GM23248 (cell line): Measurements from ENCODE around the gene OR7C1. TPM values are rescaled to one million over a fixed set of nuclear protein-coding genes. Genes with fewer than 3 reads are reported as not detected.

Experiments
- DNase-seq: peaks from one replicate; pipeline ENCODE4 v3.0.0-alpha.2; 2015
- H2AFZ ChIP-seq: fragments of 200-600 bp; sonication (generic); 2 replicates; pipeline ENCODE4 v1.6.1; 2016; ENCODE audit warnings: antibody characterized with exemption
- H3F3A ChIP-seq: fragments of 200-600 bp; sonication (generic); 2 replicates; pipeline ENCODE4 v1.6.1; 2016; ENCODE audit warnings: mild to moderate bottlenecking, antibody characterized with exemption, mixed run types; ENCODE audit not compliant: insufficient read depth
- H3K27ac ChIP-seq: fragments of 200-600 bp; sonication (generic); 2 replicates; pipeline ENCODE4 v1.5.1; 2016; ENCODE audit warnings: mild to moderate bottlenecking
- H3K27me3 ChIP-seq: fragments of 200-600 bp; sonication (generic); replicated peaks from 2 replicates; pipeline ENCODE4 v1.6.1; 2016; ENCODE audit warnings: mild to moderate bottlenecking; ENCODE audit not compliant: insufficient read depth
- H3K36me3 ChIP-seq: fragments of 200-600 bp; sonication (generic); 2 replicates; pipeline ENCODE4 v1.6.1; 2016; ENCODE audit warnings: low read depth, mild to moderate bottlenecking
- H3K4me1 ChIP-seq: fragments of 200-600 bp; sonication (generic); 2 replicates; pipeline ENCODE4 v1.6.1; 2016; ENCODE audit warnings: mild to moderate bottlenecking; ENCODE audit not compliant: insufficient read depth
- H3K4me2 ChIP-seq: fragments of 200-600 bp; sonication (generic); one replicate; pipeline ENCODE4 v1.6.1; 2016; ENCODE audit warnings: mild to moderate bottlenecking; ENCODE audit not compliant: unreplicated experiment
- H3K4me3 ChIP-seq: fragments of 200-600 bp; sonication (generic); 2 replicates; pipeline ENCODE4 v1.5.1; 2016; ENCODE audit warnings: mild to moderate bottlenecking
- H3K79me2 ChIP-seq: fragments of 200-600 bp; sonication (generic); 2 replicates; pipeline ENCODE4 v1.6.1; 2016; ENCODE audit warnings: mild to moderate bottlenecking; ENCODE audit not compliant: insufficient read depth
- H3K9ac ChIP-seq: fragments of 200-600 bp; sonication (generic); 2 replicates; pipeline ENCODE4 v1.6.1; 2016; ENCODE audit warnings: mild to moderate bottlenecking
- H3K9me2 ChIP-seq: fragments of 200-600 bp; sonication (generic); 2 replicates; pipeline ENCODE4 v1.6.1; 2016; ENCODE audit warnings: mixed run types, mild to moderate bottlenecking, moderate library complexity; ENCODE audit not compliant: insufficient read depth
- H3K9me3 ChIP-seq: fragments of 200-600 bp; sonication (generic); one replicate; pipeline ENCODE4 v1.6.1; 2017; ENCODE audit warnings: low read depth
- H4K20me1 ChIP-seq: fragments of 200-600 bp; sonication (generic); 2 replicates; pipeline ENCODE4 v1.6.0; 2016; ENCODE audit not compliant: insufficient read depth
- EZH2 ChIP-seq: fragments of 200-600 bp; sonication (generic); IDR thresholded peaks from 2 replicates; pipeline ENCODE4 v1.6.1; 2018; ENCODE audit warnings: antibody characterized with exemption, mild to moderate bottlenecking; ENCODE audit not compliant: insufficient read depth, poor library complexity, severe bottlenecking
- EZH2phosphoT487 ChIP-seq: fragments of 200-600 bp; sonication (generic); IDR thresholded peaks from 2 replicates; pipeline ENCODE4 v1.6.1; 2018; ENCODE audit warnings: antibody characterized with exemption, moderate library complexity, mild to moderate bottlenecking, low read depth; ENCODE audit not compliant: insufficient read depth
- WGBS, 2 experiments: methylation state at CpG; one replicate each; pipeline ENCODE4 v1.1.6; 2015 to 2017; ENCODE audit warnings: low lambda C conversion rate in 2 of 2, low coverage in 1 of 2; ENCODE audit errors: missing lambda C conversion rate in 2 of 2; 5-methylcytosine and 5-hydroxymethylcytosine counted together
- in situ Hi-C: fragments of 300-500 bp; cut with MboI; formaldehyde crosslinking; loops from 2 replicates; pipeline ENCODE4 v1.15.0; 2020
- polyA plus RNA-seq: library from polyadenylated mRNA; unstranded; fragments of >200 nt; fragmentation: Nextera tagmentation; extraction: Ambion mirVana; gene quantifications from 2 replicates; pipeline ENCODE4 v1.2.1, GENCODE V29; 2016
- total RNA-seq: library from RNA; depleted of rRNA; stranded (reverse); fragments of >200 nt; shearing (Covaris generic); gene quantifications from 2 replicates; pipeline ENCODE4 v1.2.3, GENCODE V29; 2014

The OR7C1 gene
- total and polyA plus RNA-seq, 2 experiments from 2014 or later, result not detected

DNA sequence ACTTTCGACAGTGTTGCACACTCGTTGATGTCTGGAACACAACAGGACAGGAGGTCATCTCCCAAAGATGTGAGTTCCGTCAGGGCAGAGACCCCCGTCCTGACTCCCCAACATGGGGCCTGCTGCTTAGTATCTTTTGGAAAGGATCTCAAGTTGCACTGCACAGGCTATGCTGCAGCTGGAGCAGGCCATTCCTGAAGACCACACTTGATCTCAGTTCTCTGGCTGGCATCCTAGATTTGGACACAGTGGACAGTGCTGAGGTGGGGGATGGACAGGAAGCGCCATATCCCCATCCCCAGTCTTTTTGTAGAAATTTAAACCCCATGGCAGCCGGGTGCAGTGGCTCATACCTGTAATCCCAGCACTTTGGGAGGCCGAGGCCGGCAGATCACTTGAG, 62.5 kb downstream of the OR7C1 start:
- no peak overlapping the region for H3K9ac ChIP-seq
- H3F3A ChIP-seq, result no peaks in the 10 kb centered on the region
- no peaks in the 10 kb centered on the region; the same call in 1 of the 2 replicates for H3K27me3 ChIP-seq
- no peak overlapping the region for H3K27ac ChIP-seq
- no peaks in the 10 kb centered on the region for H3K36me3 ChIP-seq
- no peak overlapping the region for H3K4me2 ChIP-seq
- no peak for TF ChIP-seq EZH2
- no peak for TF ChIP-seq EZH2phosphoT487
- no peaks in the 10 kb centered on the region for H4K20me1 ChIP-seq
- in situ Hi-C loops, result no loop called here
- H3K9me2 ChIP-seq, result no peaks in the 10 kb centered on the region
- no peaks in the 10 kb centered on the region for H3K4me1 ChIP-seq
- whole genome bisulfite sequencing, 2 experiments, result 39 to 49% methylated on average over 8 of the region's 8 CpGs
- H3K79me2 ChIP-seq, result no peaks in the 10 kb centered on the region
- H3K4me3 ChIP-seq, result no peak overlapping the region
- no peaks in the 10 kb centered on the region for H3K9me3 ChIP-seq
- H2AFZ ChIP-seq, result no peak overlapping the region
- no peak for DNase-seq

DNA sequence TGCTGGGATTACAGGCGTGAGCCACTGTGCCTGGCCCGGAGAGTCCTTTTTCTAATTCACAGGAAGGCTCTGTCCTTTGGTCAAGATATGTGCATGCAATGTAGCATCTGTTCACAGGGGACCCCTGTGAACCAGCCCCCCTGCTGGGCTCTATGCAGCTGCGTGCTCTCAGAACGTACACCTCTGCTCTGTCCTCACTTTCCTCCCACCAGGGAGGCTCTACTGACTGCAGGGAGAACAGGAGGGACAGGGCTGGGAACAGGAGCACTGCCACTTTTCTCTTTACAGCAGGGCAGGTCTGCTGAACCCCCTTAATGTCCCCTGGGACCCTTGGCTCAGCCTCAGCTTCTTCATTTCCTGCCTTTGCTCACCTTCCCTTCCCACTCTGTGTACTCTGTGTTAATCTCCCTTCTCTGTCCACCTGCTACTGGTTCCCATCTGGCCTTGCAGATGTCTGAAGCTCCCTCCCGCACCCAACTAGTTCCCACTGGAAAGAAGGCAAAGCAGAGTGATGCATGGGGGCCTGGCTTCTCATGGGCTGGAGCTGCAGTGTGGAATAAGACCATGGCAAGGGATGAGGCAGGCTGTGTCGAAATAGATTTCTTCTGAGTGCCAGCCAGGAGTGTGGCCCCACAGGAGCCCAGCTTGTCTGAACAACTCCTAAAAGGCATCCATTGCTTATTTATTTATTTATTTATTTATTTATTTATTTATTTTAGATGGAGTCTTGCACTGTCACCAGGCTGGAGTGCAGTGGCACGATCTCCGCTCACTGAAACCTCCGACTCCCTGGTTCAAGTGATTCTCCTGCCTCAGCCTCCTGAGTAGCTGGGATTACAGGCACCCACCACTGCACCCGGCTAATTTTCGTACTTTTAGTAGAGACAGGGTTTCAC, 63.8 kb downstream of the OR7C1 start:
- Histone ChIP-seq H3K9ac (no peak overlapping the region), H3K27ac (no peak overlapping the region), H3K79me2 (no peaks in the 10 kb centered on the region), H3K4me3 (no peak overlapping the region), H3K9me3 (no peaks in the 10 kb centered on the region), H3K4me1 (no peaks in the 10 kb centered on the region), H4K20me1 (no peaks in the 10 kb centered on the region), H3F3A (no peaks in the 10 kb centered on the region), H3K36me3 (no peaks in the 10 kb centered on the region), H3K9me2 (no peaks in the 10 kb centered on the region), H2AFZ (no peak overlapping the region), H3K4me2 (no peak overlapping the region), H3K27me3 (no peaks in the 10 kb centered on the region; the same call in 1 of the 2 replicates)
- DNase-seq, result no peak
- TF ChIP-seq EZH2phosphoT487, result no peak
- no peak for TF ChIP-seq EZH2
- in situ Hi-C loops, result no loop called here
- WGBS, 2 experiments, result 34 to 37% methylated on average over 11 of the region's 11 CpGs

DNA sequence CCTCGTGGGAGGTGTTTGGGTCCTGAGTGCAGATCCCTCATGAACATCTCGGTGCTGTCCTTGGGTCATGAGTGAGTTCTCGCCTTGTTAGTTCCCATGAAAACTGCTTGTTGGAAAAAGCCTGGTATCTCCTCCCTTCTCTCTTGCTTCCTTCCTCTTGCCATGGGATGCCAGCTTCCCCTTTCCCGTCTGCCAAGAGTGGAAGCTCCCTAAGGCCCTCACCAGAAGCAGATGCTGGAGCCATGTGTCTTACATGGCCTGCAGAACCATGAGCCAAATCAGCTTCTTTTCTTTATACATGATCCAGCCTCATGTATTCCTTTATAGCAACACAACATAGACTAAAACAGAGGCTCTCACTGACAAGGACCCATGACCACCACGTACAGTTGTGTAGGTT, 64.8 kb downstream of the OR7C1 start:
- H3K79me2 ChIP-seq, result no peaks in the 10 kb centered on the region
- no peak overlapping the region for H3K27ac ChIP-seq
- H3K36me3 ChIP-seq, result no peaks in the 10 kb centered on the region
- H4K20me1 ChIP-seq, result no peaks in the 10 kb centered on the region
- H3K27me3 ChIP-seq, result no peaks in the 10 kb centered on the region
- H3K9ac ChIP-seq, result no peak overlapping the region
- TF ChIP-seq EZH2 (no peak), EZH2phosphoT487 (no peak)
- no peak for DNase-seq
- H3K9me2 ChIP-seq, result no peaks in the 10 kb centered on the region
- H3K4me2 ChIP-seq, result no peak overlapping the region
- WGBS, 2 experiments, result 28 to 43% methylated on average over 5 of the region's 5 CpGs
- no peak overlapping the region for H3K4me3 ChIP-seq
- H2AFZ ChIP-seq, result no peak overlapping the region
- no peaks in the 10 kb centered on the region for H3F3A ChIP-seq
- no peaks in the 10 kb centered on the region for H3K9me3 ChIP-seq
- no peaks in the 10 kb centered on the region for H3K4me1 ChIP-seq
- in situ Hi-C loops, result no loop called here

GRCh38 chr19:14769201-14769600, 65.8 kb downstream of the OR7C1 start:
- WGBS, 2 experiments, result 14 to 24% methylated on average over 5 of the region's 5 CpGs
- in situ Hi-C loops, result loop anchor here (5.0 kb wide), 1 partner anchor 372 kb away; no protein-coding TSS in a partner anchor

More at GRCh38 chr19:14769201-14769600, 65.8 kb downstream of the OR7C1 start:
- DNase-seq, result no peak
- Histone ChIP-seq H3K27ac (no peak overlapping the region), H3K4me1 (no peaks in the 10 kb centered on the region), H3K9ac (no peak overlapping the region), H3K9me3 (no peaks in the 10 kb centered on the region), H3K4me2 (no peak overlapping the region), H2AFZ (no peak overlapping the region), H4K20me1 (no peaks in the 10 kb centered on the region), H3K27me3 (no peaks in the 10 kb centered on the region), H3F3A (no peaks in the 10 kb centered on the region), H3K79me2 (no peaks in the 10 kb centered on the region), H3K36me3 (no peaks in the 10 kb centered on the region), H3K4me3 (no peak overlapping the region), H3K9me2 (no peaks in the 10 kb centered on the region)
- no peak for TF ChIP-seq EZH2
- TF ChIP-seq EZH2phosphoT487, result no peak
